Liver (tissue), 9 donors: ENCODE data around the gene CTSE. TPM values are rescaled to one million over a fixed set of nuclear protein-coding genes. Genes with fewer than 3 reads are reported as not detected.

ENCODE experiments used
- DNase-seq: peaks from one replicate; pipeline ENCODE4 v3.0.0-alpha.2; 2017; ENCODE audit warnings: low spot score
- H3K27ac ChIP-seq, 2 donors: one replicate each; pipeline ENCODE4 v1.7.0; 2013; ENCODE audit warnings: inconsistent platforms in 2 of 2, low read length in 2 of 2, control low read depth in 1 of 2, low read depth in 1 of 2, mild to moderate bottlenecking in 1 of 2
- H3K27me3 ChIP-seq, 4 donors: one replicate each; pipeline versions ENCODE4 v1.6.1 to v1.7.0; 2013; ENCODE audit warnings: low read length in 3 of 4, inconsistent platforms in 1 of 4, mild to moderate bottlenecking in 1 of 4, moderate library complexity in 1 of 4; ENCODE audit not compliant: control insufficient read depth in 4 of 4, insufficient read depth in 4 of 4
- H3K36me3 ChIP-seq, 4 donors: one replicate each; pipeline versions ENCODE4 v1.6.1 to v1.7.0; 2013; ENCODE audit warnings: low read length in 3 of 4, mild to moderate bottlenecking in 3 of 4, low read depth in 1 of 4, moderate library complexity in 1 of 4; ENCODE audit not compliant: control insufficient read depth in 4 of 4, insufficient read depth in 3 of 4
- H3K4me1 ChIP-seq, 4 donors: one replicate each; pipeline versions ENCODE4 v1.6.1 to v1.7.0; 2013; ENCODE audit warnings: low read length in 3 of 4, mild to moderate bottlenecking in 3 of 4, moderate library complexity in 1 of 4; ENCODE audit not compliant: control insufficient read depth in 4 of 4, insufficient read depth in 4 of 4
- H3K4me3 ChIP-seq, 3 donors: one replicate each; pipeline versions ENCODE4 v1.6.1 to v1.7.0; 2013; ENCODE audit warnings: low read length in 3 of 3, control low read depth in 1 of 3, low read depth in 1 of 3, mild to moderate bottlenecking in 1 of 3
- H3K9ac ChIP-seq, 2 donors: one replicate each; pipeline ENCODE4 v1.7.0; 2013; ENCODE audit warnings: low read length in 2 of 2, mild to moderate bottlenecking in 2 of 2, moderate library complexity in 2 of 2, control low read depth in 1 of 2, low read depth in 1 of 2
- H3K9me3 ChIP-seq, 4 donors: one replicate each; pipeline versions ENCODE4 v1.6.1 to v1.7.0; 2013; ENCODE audit warnings: low read length in 3 of 4; ENCODE audit not compliant: control insufficient read depth in 4 of 4
- ATF3 ChIP-seq: IDR thresholded peaks from 2 replicates; pipeline ENCODE4 v1.6.1; 2016; ENCODE audit warnings: antibody characterized with exemption
- CTCF ChIP-seq: fragments of 150-350 bp; IDR thresholded peaks from 2 replicates; pipeline ENCODE4 v1.5.1; 2017; ENCODE audit warnings: improper control_type of control experiment, low read depth, low read length; ENCODE audit not compliant: missing input control
- EGR1 ChIP-seq, 2 donors: IDR thresholded peaks; 2 replicates each; pipeline ENCODE4 v1.6.1; 2016 to 2018; ENCODE audit warnings: antibody characterized with exemption in 2 of 2, low read depth in 2 of 2
- FOXA1 ChIP-seq: IDR thresholded peaks from 2 replicates; pipeline ENCODE4 v1.6.1; 2016; ENCODE audit warnings: antibody characterized with exemption
- FOXA2 ChIP-seq: IDR thresholded peaks from 2 replicates; pipeline ENCODE4 v1.6.1; 2016; ENCODE audit warnings: antibody characterized with exemption
- GABPA ChIP-seq, 2 donors: IDR thresholded peaks in 1 of 2; conservative IDR thresholded peaks in 1 of 2; 2 replicates each; pipeline ENCODE4 v1.6.1; 2016; ENCODE audit warnings: antibody characterized with exemption in 2 of 2, mild to moderate bottlenecking in 1 of 2, moderate library complexity in 1 of 2
- HNF4A ChIP-seq, 2 donors: conservative IDR thresholded peaks; 2 replicates each; pipeline ENCODE4 v1.6.1; 2016; ENCODE audit warnings: antibody characterized with exemption in 2 of 2, mild to moderate bottlenecking in 2 of 2
- HNF4G ChIP-seq: IDR thresholded peaks from 2 replicates; pipeline ENCODE4 v1.6.1; 2016; ENCODE audit warnings: antibody characterized with exemption
- JUND ChIP-seq, 2 donors: IDR thresholded peaks; 2 replicates each; pipeline ENCODE4 v1.6.1; 2016; ENCODE audit warnings: antibody characterized with exemption in 2 of 2
- MAX ChIP-seq: IDR thresholded peaks from 2 replicates; pipeline ENCODE4 v1.6.1; 2016; ENCODE audit warnings: antibody characterized with exemption
- NR2F2 ChIP-seq: IDR thresholded peaks from 2 replicates; pipeline ENCODE4 v1.6.1; 2016; ENCODE audit warnings: antibody characterized with exemption
- RAD21 ChIP-seq, 2 donors: IDR thresholded peaks; 2 replicates each; pipeline ENCODE4 v1.6.1; 2016; ENCODE audit warnings: antibody characterized with exemption in 2 of 2, mild to moderate bottlenecking in 2 of 2
- REST ChIP-seq: IDR thresholded peaks from 2 replicates; pipeline ENCODE4 v1.6.1; 2016; ENCODE audit warnings: antibody characterized with exemption, mild to moderate bottlenecking
- RXRA ChIP-seq, 2 donors: IDR thresholded peaks; 2 replicates each; pipeline ENCODE4 v1.6.1; 2017 to 2018; ENCODE audit warnings: antibody characterized with exemption in 2 of 2, mild to moderate bottlenecking in 1 of 2
- SP1 ChIP-seq: IDR thresholded peaks from 2 replicates; pipeline ENCODE4 v1.6.1; 2018; ENCODE audit warnings: antibody characterized with exemption, mild to moderate bottlenecking
- TAF1 ChIP-seq: conservative IDR thresholded peaks from 2 replicates; pipeline ENCODE4 v1.6.1; 2016; ENCODE audit warnings: antibody characterized with exemption, mild to moderate bottlenecking
- ZBTB33 ChIP-seq: IDR thresholded peaks from 2 replicates; pipeline ENCODE4 v1.6.1; 2016; ENCODE audit warnings: antibody characterized with exemption
- WGBS: extraction: QIAGEN DNeasy Blood & Tissue Kit; methylation state at CpG from one replicate; pipeline ENCODE4 v1.1.7; 2013; 5-methylcytosine and 5-hydroxymethylcytosine counted together
- polyA plus RNA-seq, 2 donors: library from polyadenylated mRNA; stranded (reverse) in 1 of 2; unstranded in 1 of 2; fragments of 200-250 nt in 1 of 2; fragments of >200 nt in 1 of 2; fragmentation: Nextera tagmentation in 1 of 2; extraction: Ambion mirVana in 1 of 2; gene quantifications; one replicate each; pipeline versions ENCODE4 v1.2.1 to v1.2.3, GENCODE V29; 2013 to 2015
- total RNA-seq, 2 donors: library from RNA; depleted of rRNA; stranded (reverse); fragments of >200 nt; gene quantifications; one replicate each; pipeline ENCODE4 v1.2.3, GENCODE V29; 2014
- donor health status: healthy.
- donor health status: healthy.
- donor health status: healthy.
- donor health status: healthy.
- donor health status: healthy.

The CTSE gene
- total and polyA plus RNA-seq, 4 donors = under 0.01 to 32.8 (median 0.06) TPM

- Histone ChIP-seq H3K4me3 (no peak overlapping the region), H3K4me1 (peaks cover 0 to 9% (median 7%) of the 10 kb centered on the region in 4 donors), H3K9me3 (no peaks in the 10 kb centered on the region), H3K27ac (no peak overlapping the region), H3K27me3 (no peaks in the 10 kb centered on the region), H3K36me3 (no peaks in the 10 kb centered on the region), H3K9ac (no peak overlapping the region)
- 75% methylated on average over 4 of the region's 4 CpGs for WGBS
- TF ChIP-seq ATF3 = no peak
- DNase-seq = no peak
Observed at GRCh38 chr1:206047271-206047670, 23.6 kb upstream of the CTSE start.

GRCh38 chr1:206041640-206042039 is 17.9 kb upstream of the CTSE start:
- WGBS = 79% methylated on average over 7 of the region's 7 CpGs
- H3K4me3 ChIP-seq = no peak overlapping the region
- no peaks in the 10 kb centered on the region for H3K9me3 ChIP-seq
- no peak overlapping the region for H3K9ac ChIP-seq
- DNase-seq = no peak
- TF ChIP-seq EGR1 (IDR thresholded peaks at IDR 0.05; ENCODE audit: low read depth in 2 of 2) (no peak), NR2F2 (no peak), SP1 (no peak), FOXA2 (no peak), MAX (no peak), RAD21 (IDR thresholded peaks at IDR 0.05) (no peak), GABPA (IDR thresholded peaks at IDR 0.05 in 1 of 2, conservative IDR thresholded peaks at IDR 0.05 in 1 of 2) (no peak), TAF1 (no peak), ATF3 (no peak), FOXA1 (no peak), JUND (IDR thresholded peaks at IDR 0.05) (no peak), REST (no peak), HNF4A (conservative IDR thresholded peaks at IDR 0.05) (no peak), HNF4G (no peak), ZBTB33 (no peak), RXRA (IDR thresholded peaks at IDR 0.05) (no peak), CTCF (no peak)
- no peaks in the 10 kb centered on the region for H3K4me1 ChIP-seq
- no peaks in the 10 kb centered on the region for H3K36me3 ChIP-seq
- H3K27ac ChIP-seq = no peak overlapping the region
- no peaks in the 10 kb centered on the region for H3K27me3 ChIP-seq
